GM08714 (cell line): ENCODE data around the gene CENPS.
A peak's percentile ranks its signal among the peaks of the same experiment; 100 is the strongest.

ENCODE experiments used
- H3K4me3 ChIP-seq: fragments of 200-500 bp; sonication (Bioruptor generic); 2 replicates; pipeline ENCODE4 v1.5.1; 2014; ENCODE audit warnings: mild to moderate bottlenecking, low read length, inconsistent platforms
- ZNF274 ChIP-seq: IDR thresholded peaks from 2 replicates; pipeline ENCODE4 v1.6.1; 2012; ENCODE audit warnings: mild to moderate bottlenecking, low read depth, low read length

The CENPS gene

GRCh38 chr1:10430216-10431069 lies at the start of gene CENPS:
Gene CENPS (plus strand): TSS chr1:10430433. CDS start chr1:10430518, 85 bp downstream.
- H3K4me3 ChIP-seq: peak within 1 kb of the TSS; percentile 77
- TF ChIP-seq ZNF274: no peak

DNA sequence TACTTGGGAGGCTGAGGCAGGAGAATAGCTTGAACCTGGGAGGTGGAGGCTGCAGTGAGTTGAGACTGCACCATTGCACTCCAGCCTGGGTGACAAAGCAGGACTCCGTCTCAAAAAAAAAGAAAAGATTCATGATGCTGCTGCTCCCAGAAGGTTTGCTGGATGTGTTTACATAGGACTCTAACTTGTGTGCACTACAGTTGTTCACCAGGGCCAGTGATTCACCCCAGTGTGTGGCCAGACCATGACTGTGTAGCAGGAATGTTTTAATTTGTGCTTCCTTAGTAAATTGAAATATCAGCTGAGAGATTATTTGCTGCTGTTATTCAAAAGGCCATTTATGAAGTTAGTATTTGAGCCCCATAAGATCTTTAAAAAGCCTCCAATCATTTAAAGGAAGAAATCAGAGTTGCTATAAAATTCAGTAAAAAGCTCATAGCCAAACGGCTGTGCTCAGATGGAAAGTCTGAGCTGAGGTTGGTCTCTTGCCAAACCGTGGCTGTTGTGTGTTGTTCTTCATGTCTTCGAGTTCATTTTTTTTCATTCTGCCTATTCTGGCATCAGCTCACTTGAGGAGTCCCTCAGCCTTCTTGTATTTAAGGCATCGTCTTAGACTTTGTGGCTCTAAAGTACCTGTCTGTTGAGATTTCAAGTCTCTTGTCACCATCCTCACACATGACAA lies 49.5 kb upstream of the CENPS start:
- TF ChIP-seq ZNF274: no peak
- no peak overlapping the region for H3K4me3 ChIP-seq

GRCh38 chr1:10383630-10384029 lies 46.6 kb upstream of the CENPS start:
- H3K4me3 ChIP-seq: no peak overlapping the region
- TF ChIP-seq ZNF274: no peak

- no peak overlapping the region for H3K4me3 ChIP-seq
- TF ChIP-seq ZNF274: no peak
Measured at GRCh38 chr1:10384219-10384618, 46.0 kb upstream of the CENPS start.

DNA sequence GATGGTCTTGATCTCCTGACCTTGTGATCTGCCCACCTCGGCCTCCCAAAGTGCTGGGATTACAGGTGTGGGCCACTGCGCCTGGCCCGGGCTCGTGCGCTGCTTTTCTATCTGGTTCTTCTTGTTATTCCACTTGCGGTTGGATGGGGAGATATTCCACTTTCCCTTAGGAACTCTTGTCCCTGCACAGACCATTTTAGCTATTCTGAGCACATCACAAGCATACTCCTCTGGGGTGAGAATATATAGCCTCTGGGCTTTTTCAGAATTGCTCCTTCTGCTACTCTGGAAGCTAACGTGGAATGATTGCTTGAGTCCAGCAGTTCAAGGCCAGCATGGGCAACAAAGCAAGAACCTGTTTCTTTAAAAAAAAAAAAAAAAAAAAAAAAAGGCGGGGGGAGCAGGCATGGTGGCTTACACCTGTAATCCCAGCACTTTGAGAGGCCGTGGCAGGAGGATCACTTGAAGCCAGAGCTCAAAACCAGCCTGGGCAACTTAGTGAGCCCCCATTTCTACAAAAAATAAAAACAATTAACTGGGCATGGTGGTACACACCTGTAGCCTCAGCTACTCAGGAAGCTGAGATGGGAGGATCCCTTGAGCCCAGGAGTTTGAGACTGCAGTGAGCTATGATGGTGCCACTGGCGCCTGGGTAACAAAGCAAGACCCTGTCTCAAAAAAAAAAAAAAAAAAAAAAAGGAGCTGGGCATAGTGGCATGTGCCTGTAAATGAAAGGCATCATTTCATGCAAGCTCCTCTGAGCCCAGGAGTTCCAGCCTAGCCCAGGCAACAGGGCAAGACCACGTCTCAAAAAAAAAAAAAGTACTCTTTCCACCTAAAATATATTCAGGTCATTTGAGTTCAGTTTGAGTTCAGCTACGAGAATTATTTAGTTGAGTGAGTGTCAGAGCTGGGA lies 43.2 kb upstream of the CENPS start:
- TF ChIP-seq ZNF274: no peak

GRCh38 chr1:10387677-10388386 lies 42.4 kb upstream of the CENPS start:
- H3K4me3 ChIP-seq: no peak overlapping the region
- TF ChIP-seq ZNF274: no peak

More for the DNA sequence above, 43.2 kb upstream of the CENPS start:
- no peak overlapping the region for H3K4me3 ChIP-seq

DNA sequence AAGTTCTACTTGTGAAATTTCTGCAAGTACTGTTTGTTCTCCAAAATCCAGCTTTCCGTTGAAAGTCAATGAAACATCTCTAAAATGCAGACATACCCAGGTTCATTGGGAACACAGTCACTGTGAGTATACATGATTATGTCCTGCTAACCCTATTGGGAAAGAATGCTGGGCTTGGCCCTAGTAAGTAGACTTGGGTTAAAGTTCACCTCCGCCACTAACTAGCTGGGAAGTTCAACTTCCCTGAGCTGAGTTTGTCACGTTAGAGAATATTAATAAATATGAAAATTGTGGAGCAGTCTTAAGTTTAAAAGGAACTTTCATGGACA lies 41.9 kb upstream of the CENPS start:
- no peak overlapping the region for H3K4me3 ChIP-seq
- no peak for TF ChIP-seq ZNF274

- TF ChIP-seq ZNF274: no peak
- H3K4me3 ChIP-seq: no peak overlapping the region
Measured at GRCh38 chr1:10389271-10389973, 40.8 kb upstream of the CENPS start.

DNA sequence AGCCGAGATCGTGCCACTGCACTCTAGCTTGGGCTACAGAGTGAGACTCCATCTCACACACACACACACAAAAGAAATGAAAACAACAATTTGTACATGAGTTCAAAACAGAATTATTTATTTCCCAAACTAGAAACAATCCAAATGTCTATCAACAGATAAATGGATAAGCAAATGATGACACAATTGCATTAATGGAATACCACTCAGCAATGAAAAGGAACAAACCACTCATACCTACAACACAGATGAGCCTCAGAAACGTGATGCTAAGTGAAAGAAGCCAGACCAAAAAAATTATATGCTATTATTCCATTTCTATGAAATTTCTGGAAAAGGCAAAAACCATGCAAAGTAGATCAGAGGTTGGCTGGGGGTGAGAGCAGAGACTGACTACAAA lies 33.4 kb upstream of the CENPS start:
- no peak for TF ChIP-seq ZNF274
- H3K4me3 ChIP-seq: no peak overlapping the region

DNA sequence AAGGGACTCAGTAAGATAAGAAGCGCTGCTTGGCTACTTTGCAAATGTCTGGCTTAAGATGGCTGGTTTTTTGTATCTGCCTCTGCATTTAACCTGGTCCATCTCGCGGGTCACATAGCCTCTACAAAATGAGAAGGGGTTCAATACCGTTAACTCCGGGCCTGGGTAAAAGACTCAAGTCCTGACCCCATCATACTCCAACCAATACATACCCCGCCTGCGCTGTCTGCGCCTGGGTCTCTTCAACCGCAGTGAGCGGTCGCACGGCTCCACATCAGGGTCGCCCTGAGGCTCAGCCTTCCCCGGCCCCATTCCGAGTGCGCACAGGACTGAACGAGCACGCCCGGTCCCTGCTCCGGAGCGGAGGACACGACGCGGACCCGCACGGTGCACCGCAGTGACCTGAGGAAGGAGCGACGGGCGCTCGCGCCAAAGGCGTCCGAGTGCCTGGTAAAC lies 31.9 kb upstream of the CENPS start:
- peak overlapping the region; percentile 85 for H3K4me3 ChIP-seq
- no peak for TF ChIP-seq ZNF274

DNA sequence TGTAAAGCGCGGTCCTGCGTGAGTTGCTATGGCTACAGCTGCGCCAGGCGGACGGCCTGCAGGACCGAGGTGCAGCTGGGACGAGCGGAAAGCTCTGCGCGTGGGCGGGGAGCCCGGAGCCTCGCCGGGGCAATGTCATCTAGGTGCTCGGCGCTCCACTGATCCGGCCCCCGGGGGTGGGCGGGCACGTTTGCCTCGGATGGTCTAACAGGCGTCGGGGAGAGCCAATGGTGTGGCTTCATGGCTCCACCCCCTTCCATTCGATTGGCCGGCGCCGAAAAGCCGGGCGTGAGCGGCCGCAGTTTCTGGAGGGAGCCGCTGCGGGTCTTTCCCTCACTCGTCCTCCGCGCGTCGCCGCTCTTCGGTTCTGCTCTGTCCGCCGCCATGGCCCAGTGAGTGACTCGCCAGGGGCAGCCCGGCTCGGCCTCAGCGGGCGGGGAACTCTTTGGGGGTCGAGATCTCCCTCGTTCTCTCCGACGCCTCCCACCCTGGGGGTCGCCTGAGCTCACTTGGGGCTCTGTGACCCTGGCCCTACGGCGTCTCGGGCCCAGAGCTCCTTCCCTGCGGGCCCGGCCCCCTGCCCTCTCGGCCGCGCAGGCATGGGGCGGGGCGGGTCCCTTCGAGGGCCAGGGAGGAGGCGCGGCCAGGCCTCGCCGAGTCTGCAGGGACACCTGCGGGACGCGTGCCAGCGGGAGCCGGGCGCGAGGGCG lies 31.3 kb upstream of the CENPS start, which contains the start of gene PGD:
TSS of gene PGD (plus strand) at position 331 of the 710 bp plus-strand sequence. CDS start at position 385, 54 bp downstream.
- H3K4me3 ChIP-seq: peak within 1 kb of the TSS; percentile 91
- TF ChIP-seq ZNF274: no peak

DNA sequence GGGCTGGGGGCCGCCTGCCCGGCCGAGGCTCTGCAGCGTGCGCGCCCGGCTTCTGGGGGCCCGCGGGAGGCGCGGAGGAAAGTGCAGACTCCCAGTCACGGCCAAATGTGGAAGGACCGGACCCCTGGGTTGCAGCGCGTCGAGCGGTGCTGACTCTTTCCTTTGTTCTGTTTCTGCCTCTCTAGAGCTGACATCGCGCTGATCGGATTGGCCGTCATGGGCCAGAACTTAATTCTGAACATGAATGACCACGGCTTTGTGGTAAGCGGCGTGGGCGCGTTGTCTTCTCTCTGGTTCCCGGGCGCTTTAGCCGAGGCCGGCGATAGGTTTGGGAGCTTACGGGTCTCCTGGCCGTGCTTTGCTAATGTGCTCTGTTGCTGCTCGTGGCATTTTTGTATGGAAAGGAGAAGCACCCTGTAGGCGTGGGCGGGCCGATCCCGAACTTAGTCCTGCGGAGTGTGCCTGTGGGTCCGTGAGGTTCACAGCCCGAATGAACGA lies 30.7 kb upstream of the CENPS start:
- no peak for TF ChIP-seq ZNF274
- H3K4me3 ChIP-seq: peak overlapping the region; percentile 91
